H1 (cell line): ENCODE measurements around the gene MYO9A. TPM values are rescaled to one million over a fixed set of nuclear protein-coding genes. Genes with fewer than 3 reads are reported as not detected.

Source experiments
- CTCF ChIA-PET: fragments of 300-600 bp; sonication (Branson Sonifier 250); formaldehyde crosslinking; loops from one replicate; lab custom pipeline; 2021; ENCODE audit not compliant: partially characterized antibody; lab: Charles Lee
- POLR2A ChIA-PET: fragments of 300-600 bp; sonication (Branson Sonifier 250); formaldehyde crosslinking; loops from one replicate; lab custom pipeline; 2021; ENCODE audit warnings: inconsistent platforms; ENCODE audit not compliant: partially characterized antibody; lab: Charles Lee
- DNase-seq, 2 experiments: peaks; one replicate each; pipeline versions ENCODE4 v3.0.0 to v3.0.0-alpha.2; 2010 to 2022; ENCODE audit warnings: low spot score in 2 of 2, low read depth in 1 of 2, mixed read lengths in 1 of 2
- FAIRE-seq: peaks from 2 replicates; lab custom pipeline; 2011; peaks lifted over from hg19 to GRCh38; lab: Jason Lieb, UNC
- H2AFZ ChIP-seq: 2 replicates; pipeline ENCODE4 v1.8.1; 2012; ENCODE audit warnings: low read length, inconsistent platforms
- H2AK5ac ChIP-seq: 2 replicates; pipeline ENCODE4 v1.6.1; 2013; ENCODE audit warnings: low read depth, low read length
- H2BK120ac ChIP-seq: replicated peaks from 2 replicates; pipeline ENCODE3; 2013; ENCODE audit warnings: low read depth, low read length, inconsistent platforms
- H2BK12ac ChIP-seq: 2 replicates; pipeline ENCODE4 v1.6.1; 2013; ENCODE audit warnings: low read depth, low read length
- H2BK15ac ChIP-seq: 2 replicates; pipeline ENCODE4 v1.6.1; 2013; ENCODE audit warnings: low read length
- H2BK20ac ChIP-seq: 2 replicates; pipeline ENCODE4 v1.6.1; 2013; ENCODE audit warnings: low read length
- H2BK5ac ChIP-seq: 2 replicates; pipeline ENCODE4 v1.6.1; 2013; ENCODE audit warnings: low read depth, low read length
- H3K14ac ChIP-seq: 2 replicates; pipeline ENCODE4 v1.6.1; 2013; ENCODE audit warnings: inconsistent platforms; ENCODE audit not compliant: insufficient read length
- H3K18ac ChIP-seq: 2 replicates; pipeline ENCODE4 v1.6.1; 2013; ENCODE audit warnings: low read length; ENCODE audit errors: extremely low read depth
- H3K23ac ChIP-seq: 2 replicates; pipeline ENCODE4 v1.6.1; 2013; ENCODE audit warnings: inconsistent platforms; ENCODE audit not compliant: insufficient read length
- H3K23me2 ChIP-seq: 2 replicates; pipeline ENCODE4 v1.6.1; 2013; ENCODE audit warnings: low read depth, low read length
- H3K27ac ChIP-seq: 2 replicates; pipeline ENCODE4 v1.6.1; 2011; ENCODE audit warnings: low read depth, low read length, inconsistent platforms
- H3K27me3 ChIP-seq, 4 experiments: replicated peaks in 1 of 4; 1 replicate in 1 of 4; 2 replicates in 3 of 4; pipeline versions ENCODE4 v1.6.1 to v1.8.1; 2011 to 2013; ENCODE audit warnings: low read length in 3 of 4, mild to moderate bottlenecking in 3 of 4, inconsistent platforms in 2 of 4, mixed read lengths in 2 of 4, moderate library complexity in 1 of 4; ENCODE audit not compliant: control insufficient read depth in 3 of 4, insufficient read depth in 3 of 4; ENCODE audit errors: extremely low read depth in 1 of 4
- H3K36me3 ChIP-seq, 4 experiments: 2 replicates each; pipeline versions ENCODE4 v1.6.1 to v1.8.1; 2011 to 2013; ENCODE audit warnings: mild to moderate bottlenecking in 4 of 4, low read length in 3 of 4, moderate library complexity in 2 of 4, control low read depth in 1 of 4, inconsistent platforms in 1 of 4; ENCODE audit not compliant: insufficient read depth in 4 of 4, control insufficient read depth in 2 of 4
- H3K4ac ChIP-seq: replicated peaks from 2 replicates; pipeline ENCODE3; 2013; ENCODE audit warnings: low read length, low read depth, mixed read lengths, inconsistent platforms; ENCODE audit not compliant: insufficient read length
- H3K4me1 ChIP-seq, 4 experiments: replicated peaks in 1 of 4; 1 replicate in 1 of 4; 2 replicates in 3 of 4; pipeline versions ENCODE4 v1.6.1 to v1.8.1; 2011 to 2013; ENCODE audit warnings: low read length in 3 of 4, inconsistent platforms in 2 of 4, mixed read lengths in 1 of 4; ENCODE audit not compliant: insufficient read depth in 4 of 4, control insufficient read depth in 3 of 4
- H3K4me2 ChIP-seq, 2 experiments: 2 replicates each; pipeline versions ENCODE4 v1.6.1 to v1.8.1; 2011 to 2013; ENCODE audit warnings: low read depth in 2 of 2, low read length in 2 of 2, control low read depth in 1 of 2, inconsistent platforms in 1 of 2, mild to moderate bottlenecking in 1 of 2; ENCODE audit not compliant: insufficient read depth in 1 of 2
- H3K4me3 ChIP-seq, 4 experiments: fragments of 200-600, 300-600 bp in 1 of 4; sonication (generic), shearing (Covaris generic), sonication (Bioruptor Twin) in 1 of 4; 2 replicates each; pipeline versions ENCODE4 v1.5.1 to v1.8.1; 2011 to 2016; ENCODE audit warnings: low read length in 4 of 4, low read depth in 3 of 4, control low read depth in 2 of 4, inconsistent platforms in 2 of 4, mild to moderate bottlenecking in 2 of 4, mixed read lengths in 1 of 4, moderate library complexity in 1 of 4; ENCODE audit not compliant: insufficient read depth in 2 of 4; ENCODE audit errors: extremely low read depth in 1 of 4
- H3K56ac ChIP-seq: replicated peaks from 2 replicates; pipeline ENCODE3; 2013; ENCODE audit warnings: low read depth, mild to moderate bottlenecking, mixed read lengths, low read length, inconsistent platforms; ENCODE audit not compliant: insufficient read length
- H3K79me1 ChIP-seq: 2 replicates; pipeline ENCODE4 v1.6.1; 2013; ENCODE audit warnings: low read depth, low read length, control low read depth
- H3K79me2 ChIP-seq, 2 experiments: 2 replicates each; pipeline versions ENCODE4 v1.6.1 to v1.8.1; 2012 to 2013; ENCODE audit warnings: low read length in 2 of 2, mild to moderate bottlenecking in 2 of 2, inconsistent platforms in 1 of 2; ENCODE audit not compliant: insufficient read depth in 2 of 2, control insufficient read depth in 1 of 2
- H3K9ac ChIP-seq, 4 experiments: replicated peaks in 1 of 4; 1 replicate in 1 of 4; 2 replicates in 3 of 4; pipeline versions ENCODE4 v1.6.1 to v1.8.1; 2011 to 2013; ENCODE audit warnings: low read depth in 3 of 4, low read length in 3 of 4, control low read depth in 2 of 4, mild to moderate bottlenecking in 2 of 4, moderate library complexity in 2 of 4, inconsistent platforms in 1 of 4; ENCODE audit errors: extremely low read depth in 1 of 4
- H3K9me3 ChIP-seq, 2 experiments: 2 replicates each; pipeline versions ENCODE4 v1.6.1 to v1.8.1; 2012 to 2013; ENCODE audit warnings: mild to moderate bottlenecking in 2 of 2, moderate library complexity in 2 of 2, control low read depth in 1 of 2, inconsistent platforms in 1 of 2, low read depth in 1 of 2, low read length in 1 of 2, mixed read lengths in 1 of 2; ENCODE audit not compliant: insufficient read depth in 2 of 2
- H4K20me1 ChIP-seq, 2 experiments: replicated peaks in 1 of 2; 2 replicates each; pipeline versions ENCODE3 to v1.8.1; 2011 to 2013; ENCODE audit warnings: inconsistent platforms in 2 of 2, low read length in 2 of 2, mild to moderate bottlenecking in 1 of 2; ENCODE audit not compliant: insufficient read depth in 2 of 2, control insufficient read depth in 1 of 2
- H4K5ac ChIP-seq: 2 replicates; pipeline ENCODE4 v1.6.1; 2013; ENCODE audit warnings: low read length, low read depth, mixed read lengths, inconsistent platforms; ENCODE audit not compliant: insufficient read length
- H4K8ac ChIP-seq: 2 replicates; pipeline ENCODE4 v1.8.0; 2013; ENCODE audit warnings: mild to moderate bottlenecking, moderate library complexity, low read length, inconsistent platforms; ENCODE audit not compliant: insufficient read depth; ENCODE audit errors: extremely low read depth
- H4K91ac ChIP-seq: replicated peaks from 2 replicates; pipeline ENCODE3; 2013; ENCODE audit warnings: low read length, mixed read lengths, inconsistent platforms; ENCODE audit not compliant: insufficient read length
- ASH2L ChIP-seq: fragments of 200-600, 300-600 bp; sonication (generic); IDR thresholded peaks from one replicate; pipeline ENCODE4 v1.7.1; 2017; ENCODE audit warnings: low read length
- CTCF ChIP-seq, 3 experiments: IDR thresholded peaks; 1 replicate in 2 of 3; 2 replicates in 1 of 3; pipeline versions ENCODE4 v1.5.1 to v1.6.1; 2011; ENCODE audit warnings: low read length in 3 of 3, mild to moderate bottlenecking in 3 of 3, inconsistent platforms in 2 of 3, low read depth in 1 of 3, moderate library complexity in 1 of 3; ENCODE audit not compliant: insufficient read depth in 1 of 3; ENCODE audit errors: control extremely low read depth in 1 of 3
- E2F6 ChIP-seq: IDR thresholded peaks from 2 replicates; pipeline ENCODE4 v1.6.1; 2012; ENCODE audit warnings: inconsistent platforms
- GTF2F1 ChIP-seq: IDR thresholded peaks from 2 replicates; pipeline ENCODE4 v1.6.1; 2012; ENCODE audit warnings: low read depth, low read length, improper control_type of control experiment, borderline replicate concordance
- HDAC6 ChIP-seq: IDR thresholded peaks from one replicate; pipeline ENCODE4 v1.7.1; 2012; ENCODE audit warnings: low read depth, mild to moderate bottlenecking, inconsistent platforms, low read length, moderate library complexity
- JUN ChIP-seq: IDR thresholded peaks from 2 replicates; pipeline ENCODE4 v1.6.1; 2011; ENCODE audit warnings: low read depth, mild to moderate bottlenecking, improper control_type of control experiment, low read length
- MAFK ChIP-seq: IDR thresholded peaks from 2 replicates; pipeline ENCODE4 v1.6.1; 2012; ENCODE audit warnings: low read depth, mild to moderate bottlenecking, improper control_type of control experiment, low read length
- SIN3A ChIP-seq, 2 experiments: IDR thresholded peaks in 1 of 2; conservative IDR thresholded peaks in 1 of 2; 2 replicates each; pipeline ENCODE4 v1.6.1; 2011 to 2012; ENCODE audit warnings: low read length in 2 of 2, improper control_type of control experiment in 1 of 2, low read depth in 1 of 2, mild to moderate bottlenecking in 1 of 2
- WGBS, 2 experiments: shearing (Covaris generic) in 1 of 2; methylation state at CpG; one replicate each; pipeline versions ENCODE4 v1.1.6 to v1.1.7; 2013 to 2015; ENCODE audit warnings: low lambda C conversion rate in 2 of 2, mixed read lengths in 2 of 2, inconsistent platforms in 1 of 2, low coverage in 1 of 2, missing lambda C conversion rate in 1 of 2; ENCODE audit not compliant: insufficient replicate concordance in 2 of 2, insufficient coverage in 1 of 2, insufficient read length in 1 of 2; ENCODE audit errors: extremely low coverage in 1 of 2, missing lambda C conversion rate in 1 of 2; 5-methylcytosine and 5-hydroxymethylcytosine counted together
- polyA plus RNA-seq, 7 experiments: library from polyadenylated mRNA; depleted of rRNA in 3 of 7; stranded (reverse) in 5 of 7; unstranded in 2 of 7; fragments of >200 nt in 5 of 7; fragments of 200-250 nt in 2 of 7; gene quantifications; 1 replicate in 5 of 7; 2 replicates in 1 of 7; 4 replicates in 1 of 7; pipeline versions ENCODE4 v1.2.1 to v1.2.3, GENCODE V29; 2011 to 2013; ENCODE audit warnings: missing spikeins in 2 of 7, mixed read lengths in 2 of 7
- total RNA-seq: library from RNA; stranded (reverse); fragmentation: NEBNext Ultra II Directional; extraction: Animal tissue kit (Norgen Biotek cat#: 25700); gene quantifications from 2 replicates; pipeline ENCODE4 v1.2.1, GENCODE V29; 2021

The MYO9A gene
- total and polyA plus RNA-seq, 2 of the 8 experiments (the other 6 are each of a cell fraction or from before 2014, with no cell fraction given), result 3.9 to 26.0 TPM

GRCh38 chr15:71841563-71841962, 276.4 kb downstream of the MYO9A start:
- Histone ChIP-seq H2BK5ac (no peak overlapping the region), H3K4me1 (no peaks in the 10 kb centered on the region), H3K23ac (no peak overlapping the region), H2AFZ (no peak overlapping the region), H2AK5ac (no peak overlapping the region), H4K20me1 (no peaks in the 10 kb centered on the region), H3K36me3 (no peaks in the 10 kb centered on the region), H2BK12ac (no peak overlapping the region), H3K9me3 (no peaks in the 10 kb centered on the region), H3K56ac (no peak overlapping the region), H2BK120ac (no peak overlapping the region), H3K79me2 (no peaks in the 10 kb centered on the region), H3K27me3 (no peaks in the 10 kb centered on the region), H3K4me2 (no peak overlapping the region), H3K18ac (no peak overlapping the region), H3K14ac (no peak overlapping the region)
- WGBS, 2 experiments, result 92% methylated on average over 3 of the region's 3 CpGs; no CpG with 5 or more reads in 1 of the 2 experiments
- no peak for DNase-seq
- POLR2A ChIA-PET, result no interaction called here
- no peak for FAIRE-seq
- TF ChIP-seq HDAC6 (no peak), CTCF (IDR thresholded peaks at IDR 0.05; ENCODE audit: control extremely low read depth in 1 of 3, insufficient read depth in 1 of 3, low read depth in 1 of 3, low read length in 3 of 3) (peak in 1 of 3 experiments; percentile 25; a peak in 2 of 4 replicates), E2F6 (no peak), GTF2F1 (no peak), ASH2L (no peak), SIN3A (conservative IDR thresholded peaks at IDR 0.05 in 1 of 2, IDR thresholded peaks at IDR 0.05 in 1 of 2; ENCODE audit: low read depth in 1 of 2, low read length in 2 of 2) (no peak), JUN (no peak), MAFK (no peak)
- TF ChIP-seq, all 59 proteins: peak for 1
- no peak overlapping the region for H4K5ac ChIP-seq
- no peak overlapping the region for H3K4ac ChIP-seq
- H4K91ac ChIP-seq, result no peak overlapping the region
- no peak overlapping the region for H4K8ac ChIP-seq
- H2BK20ac ChIP-seq, result no peak overlapping the region
- no peaks in the 10 kb centered on the region for H3K79me1 ChIP-seq
- no peak overlapping the region for H2BK15ac ChIP-seq
- H3K9ac ChIP-seq, result no peak overlapping the region
- H3K4me3 ChIP-seq, result no peak overlapping the region
- no peaks in the 10 kb centered on the region for H3K23me2 ChIP-seq
- no peak overlapping the region for H3K27ac ChIP-seq
- CTCF ChIA-PET, result interaction anchor here (0.6 kb wide), 2 partner anchors 14 to 28 kb away, joined by 3 read pairs; no protein-coding TSS in a partner anchor
